Muscle layer of duodenum (tissue), 2 donors: ENCODE measurements around the gene ZMYND12.
A peak's percentile ranks its signal among the peaks of the same experiment; 100 is the strongest.

Source experiments
- H3K27ac ChIP-seq: one replicate; pipeline ENCODE4 v1.7.0; 2013; ENCODE audit warnings: mild to moderate bottlenecking, low read length
- H3K27me3 ChIP-seq: one replicate; pipeline ENCODE4 v1.7.0; 2013; ENCODE audit warnings: low read depth, mild to moderate bottlenecking, control low read depth, low read length
- H3K36me3 ChIP-seq, 2 donors: one replicate each; pipeline ENCODE4 v1.7.0; 2013; ENCODE audit warnings: low read length in 2 of 2, control low read depth in 1 of 2, mild to moderate bottlenecking in 1 of 2; ENCODE audit not compliant: insufficient read depth in 2 of 2, control insufficient read depth in 1 of 2
- H3K4me1 ChIP-seq, 2 donors: one replicate each; pipeline ENCODE4 v1.7.0; 2013; ENCODE audit warnings: low read length in 2 of 2, mild to moderate bottlenecking in 2 of 2, control low read depth in 1 of 2, moderate library complexity in 1 of 2; ENCODE audit not compliant: insufficient read depth in 2 of 2, control insufficient read depth in 1 of 2
- H3K4me3 ChIP-seq, 2 donors: one replicate each; pipeline ENCODE4 v1.7.0; 2013; ENCODE audit warnings: low read length in 2 of 2, low read depth in 1 of 2, mild to moderate bottlenecking in 1 of 2
- H3K9me3 ChIP-seq, 2 donors: one replicate each; pipeline ENCODE4 v1.7.0; 2013; ENCODE audit warnings: low read length in 2 of 2, control low read depth in 1 of 2, mild to moderate bottlenecking in 1 of 2; ENCODE audit not compliant: control insufficient read depth in 1 of 2
- donor health status: healthy.

ZMYND12 gene

DNA sequence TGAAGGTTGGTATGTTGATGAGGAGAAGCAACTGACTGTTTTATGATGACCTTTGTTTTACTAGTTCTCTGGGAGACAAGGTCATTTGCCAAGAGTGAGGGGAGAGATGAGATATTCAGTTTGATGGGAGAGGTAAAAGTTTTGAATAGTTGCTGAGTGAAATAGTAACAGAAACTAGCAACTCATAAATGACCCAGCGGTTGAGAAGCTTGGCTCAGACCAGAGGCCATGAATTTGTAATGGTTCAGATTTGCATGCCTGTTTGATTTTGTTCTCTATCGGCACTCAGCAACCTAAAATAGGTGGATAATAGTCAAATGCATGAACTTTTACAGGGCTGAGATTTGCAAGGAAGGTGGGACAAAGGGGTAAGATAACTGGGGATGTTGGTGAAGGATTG, 13.9 kb upstream of the ZMYND12 start:
- Histone ChIP-seq H3K27ac (no peak overlapping the region), H3K36me3 (no peaks in the 10 kb centered on the region), H3K27me3 (no peaks in the 10 kb centered on the region), H3K4me3 (no peak overlapping the region), H3K9me3 (no peaks in the 10 kb centered on the region), H3K4me1 (no peaks in the 10 kb centered on the region)

DNA sequence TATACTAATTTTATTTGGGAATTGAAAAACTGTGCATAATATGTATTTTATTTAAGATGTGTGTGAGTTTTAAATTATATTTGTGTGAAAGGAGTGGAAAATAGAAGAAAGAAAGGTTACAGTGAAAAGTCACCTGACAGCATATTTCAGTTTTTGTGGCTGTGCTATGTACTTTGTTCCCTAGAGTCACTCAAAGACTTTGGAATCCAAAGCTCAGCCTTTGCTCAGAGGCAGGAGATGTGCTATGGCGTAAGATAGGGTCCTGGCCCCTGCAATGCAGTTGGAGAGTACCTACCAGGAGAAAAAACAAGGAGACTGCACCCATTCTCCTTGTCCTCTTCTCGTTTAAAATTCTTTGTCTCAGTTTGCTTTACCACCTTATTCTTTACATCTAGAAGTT, 10.2 kb upstream of the ZMYND12 start:
- Histone ChIP-seq H3K9me3 (no peaks in the 10 kb centered on the region), H3K4me3 (no peak overlapping the region), H3K36me3 (peaks cover 0 to under 1% of the 10 kb centered on the region in 2 donors), H3K27me3 (no peaks in the 10 kb centered on the region), H3K27ac (no peak overlapping the region), H3K4me1 (no peaks in the 10 kb centered on the region)

DNA sequence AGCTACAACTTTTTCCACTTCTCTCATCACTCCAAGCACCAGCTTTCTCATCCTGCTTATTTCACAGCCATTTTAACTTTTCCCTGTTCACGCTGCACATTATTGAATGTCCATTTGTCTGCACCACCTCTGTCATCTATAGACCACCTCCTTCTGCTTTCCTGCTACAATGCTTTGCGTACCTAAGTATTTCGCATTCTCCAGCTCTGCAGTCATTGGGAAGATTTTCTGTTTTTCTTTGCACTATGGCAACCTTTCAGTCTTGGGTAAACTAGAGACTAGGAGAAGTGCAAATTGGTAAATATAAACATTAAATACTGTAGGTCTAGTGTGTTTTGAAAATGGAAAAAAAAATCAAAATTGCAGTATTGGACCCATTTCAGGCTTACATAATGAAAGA, 8.1 kb upstream of the ZMYND12 start:
- Histone ChIP-seq H3K27ac (no peak overlapping the region), H3K4me3 (peak overlapping the region; percentile 56 to 97), H3K36me3 (peaks cover 7 to 20% of the 10 kb centered on the region in 2 donors), H3K9me3 (no peaks in the 10 kb centered on the region), H3K4me1 (no peaks in the 10 kb centered on the region), H3K27me3 (no peaks in the 10 kb centered on the region)

DNA sequence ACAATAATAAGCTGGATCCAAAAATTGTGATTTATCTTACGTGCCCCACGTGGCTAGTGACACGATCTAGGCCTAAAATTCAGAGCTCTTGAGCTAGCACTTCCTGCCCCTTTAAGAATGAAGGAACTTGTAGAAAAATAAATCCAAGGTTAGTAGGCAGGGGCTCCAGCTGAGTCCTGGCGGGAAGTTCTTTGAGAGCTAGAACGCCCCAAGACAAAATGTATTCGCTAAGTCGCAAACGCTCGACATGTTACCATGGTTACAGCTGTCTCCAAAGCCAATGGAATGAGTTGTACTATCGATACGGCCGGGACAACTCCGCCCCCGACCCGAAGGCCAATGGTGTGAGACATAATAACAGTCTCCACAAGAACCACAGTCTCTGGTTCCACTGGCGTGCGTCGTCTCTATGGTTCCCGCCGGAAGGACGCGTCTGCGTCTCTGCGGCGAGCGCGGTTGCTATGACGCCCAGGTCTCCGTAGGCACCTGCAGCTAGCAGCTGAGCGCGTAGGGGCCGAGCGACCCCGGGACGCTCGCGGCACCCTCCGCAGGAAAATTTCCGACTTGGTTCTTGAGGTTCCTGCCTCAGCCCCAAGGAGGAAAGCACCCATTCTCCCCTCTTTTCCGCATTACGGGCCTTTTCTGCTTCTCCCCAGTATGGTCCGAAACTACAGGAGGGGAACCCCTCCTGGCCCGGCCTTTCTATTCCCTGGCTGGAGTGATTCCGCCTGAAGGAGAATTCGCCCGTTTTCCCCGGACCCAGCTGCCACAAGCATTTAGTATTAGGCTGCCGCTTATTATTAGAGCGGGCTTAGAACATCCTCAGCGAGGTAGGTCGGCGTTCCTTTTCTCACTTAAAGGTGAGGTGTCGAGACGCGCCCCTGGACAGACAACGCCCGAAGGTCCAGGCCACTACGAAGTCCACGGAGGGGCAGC, 7.3 kb upstream of the ZMYND12 start, which contains the start of gene CCDC30:
Gene CCDC30, plus strand, starts transcription at position 459 of the 936 bp plus-strand sequence. CDS start 17,266 bp downstream, outside the sequence.
- peak within 1 kb of the TSS; percentile 56 to 97 for H3K4me3 ChIP-seq
- no peak within 1 kb of the TSS for H3K27ac ChIP-seq
- no peaks in the 10 kb centered on the region for H3K9me3 ChIP-seq
- H3K27me3 ChIP-seq = no peaks in the 10 kb centered on the region
- peaks cover 0 to 2% of the 10 kb centered on the region in 2 donors for H3K4me1 ChIP-seq
- H3K36me3 ChIP-seq = peaks cover 7 to 23% of the 10 kb centered on the region in 2 donors

- Histone ChIP-seq H3K27ac (no peak overlapping the region), H3K4me1 (peaks cover 5 to 14% of the 10 kb centered on the region in 2 donors), H3K9me3 (no peaks in the 10 kb centered on the region), H3K4me3 (no peak overlapping the region), H3K36me3 (peaks cover 7 to 23% of the 10 kb centered on the region in 2 donors), H3K27me3 (no peaks in the 10 kb centered on the region)
Measured at GRCh38 chr1:42461196-42461595, 5.4 kb upstream of the ZMYND12 start.

GRCh38 chr1:42456754-42457089, 900 bp upstream of the ZMYND12 start:
- H3K36me3 ChIP-seq = peaks cover 7 to 23% of the 10 kb centered on the region in 2 donors
- peaks cover 5 to 14% of the 10 kb centered on the region in 2 donors for H3K4me1 ChIP-seq
- H3K4me3 ChIP-seq = peak overlapping the region; percentile 88 to 90
- H3K9me3 ChIP-seq = no peaks in the 10 kb centered on the region
- H3K27me3 ChIP-seq = no peaks in the 10 kb centered on the region
- peak overlapping the region; percentile 97 for H3K27ac ChIP-seq

- Histone ChIP-seq H3K4me1 (peaks cover 5 to 14% of the 10 kb centered on the region in 2 donors), H3K27me3 (no peaks in the 10 kb centered on the region), H3K9me3 (no peaks in the 10 kb centered on the region), H3K4me3 (no peak overlapping the region), H3K27ac (no peak overlapping the region), H3K36me3 (peaks cover 1 to 7% of the 10 kb centered on the region in 2 donors)
Measured at GRCh38 chr1:42454403-42454802, 1.4 kb downstream of the ZMYND12 start.

GRCh38 chr1:42453386-42453785, 2.4 kb downstream of the ZMYND12 start:
- Histone ChIP-seq H3K4me1 (peaks cover 5 to 14% of the 10 kb centered on the region in 2 donors), H3K27ac (no peak overlapping the region), H3K9me3 (no peaks in the 10 kb centered on the region), H3K4me3 (no peak overlapping the region), H3K27me3 (no peaks in the 10 kb centered on the region), H3K36me3 (no peaks in the 10 kb centered on the region)

GRCh38 chr1:42450061-42450460, 5.8 kb downstream of the ZMYND12 start:
- no peak overlapping the region for H3K27ac ChIP-seq
- H3K36me3 ChIP-seq = no peaks in the 10 kb centered on the region
- H3K4me3 ChIP-seq = no peak overlapping the region

GRCh38 chr1:42449256-42449655, 6.6 kb downstream of the ZMYND12 start:
- Histone ChIP-seq H3K27me3 (no peaks in the 10 kb centered on the region), H3K27ac (no peak overlapping the region), H3K9me3 (no peaks in the 10 kb centered on the region), H3K4me1 (no peaks in the 10 kb centered on the region), H3K4me3 (no peak overlapping the region), H3K36me3 (no peaks in the 10 kb centered on the region)

More at GRCh38 chr1:42450061-42450460, 5.8 kb downstream of the ZMYND12 start:
- no peaks in the 10 kb centered on the region for H3K9me3 ChIP-seq
- no peaks in the 10 kb centered on the region for H3K4me1 ChIP-seq
- no peaks in the 10 kb centered on the region for H3K27me3 ChIP-seq

DNA sequence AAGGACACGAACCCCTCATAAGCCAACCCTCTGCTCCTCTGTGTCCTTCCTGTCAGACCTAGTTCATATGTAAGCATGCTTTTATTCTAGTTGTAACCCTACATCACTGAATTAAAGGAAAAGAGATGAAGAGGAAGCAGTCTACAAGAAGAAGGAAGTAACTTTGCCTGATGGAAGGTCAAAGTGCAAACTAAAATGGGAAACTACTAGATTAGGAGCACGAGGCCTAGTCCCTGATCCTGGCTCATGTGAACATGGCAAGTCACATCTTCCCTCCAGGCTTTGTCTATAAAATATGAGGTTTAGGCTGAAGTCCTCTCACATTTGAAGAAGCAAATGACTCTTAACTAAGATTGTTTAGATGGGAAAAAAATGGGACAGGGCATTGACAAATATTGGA, 13.2 kb downstream of the ZMYND12 start:
- no peak overlapping the region for H3K27ac ChIP-seq
- no peaks in the 10 kb centered on the region for H3K9me3 ChIP-seq
- H3K27me3 ChIP-seq = no peaks in the 10 kb centered on the region
- no peak overlapping the region for H3K4me3 ChIP-seq
- no peaks in the 10 kb centered on the region for H3K36me3 ChIP-seq
- H3K4me1 ChIP-seq = no peaks in the 10 kb centered on the region
